Measurements from ENCODE around the gene SLC37A1. TPM values are rescaled to one million over a fixed set of nuclear protein-coding genes. Genes with fewer than 3 reads are reported as not detected.

SLC37A1 gene
- 0.36 and 0.65 TPM in 2 replicates for total RNA-seq

GRCh38 chr21:42513151-42513984 lies at the start of gene SLC37A1:
Gene SLC37A1, plus strand, starts transcription at chr21:42513852. Its CDS starts 4,603 bp downstream, at chr21:42518455.

GRCh38 chr21:42496120-42496838 lies 17.4 kb upstream of the SLC37A1 start, which contains the start of gene RSPH1:
Gene RSPH1, minus strand, starts transcription at chr21:42496224. Its CDS starts 38 bp downstream, at chr21:42496186.

Other genes starting within 250 kb of the SLC37A1 start
- not detected in 2 replicates for gene TFF3, start 198.4 kb upstream of the SLC37A1 start, total RNA-seq
- not detected in 2 replicates for gene TFF2, start 162.9 kb upstream of the SLC37A1 start, total RNA-seq
- not detected in 2 replicates for gene TFF1, start 147.3 kb upstream of the SLC37A1 start, total RNA-seq
- not detected in 2 replicates for gene TMPRSS3, start 117.8 kb upstream of the SLC37A1 start, total RNA-seq
- not detected in 2 replicates for gene UBASH3A, start 110.0 kb upstream of the SLC37A1 start, total RNA-seq
- gene RSPH1, start 17.6 kb upstream of the SLC37A1 start, total RNA-seq: not detected in 2 replicates
- 0.49 and 1.9 TPM in 2 replicates for gene PDE9A, start 139.8 kb downstream of the SLC37A1 start, total RNA-seq

Data from hair follicle dermal papilla cell (primary cell).